ENCODE measurements around the gene CTSK. TPM values are rescaled to one million over a fixed set of nuclear protein-coding genes. Genes with fewer than 3 reads are reported as not detected.

CTSK gene
- total RNA-seq, 1 donor = 0.54 TPM

DNA sequence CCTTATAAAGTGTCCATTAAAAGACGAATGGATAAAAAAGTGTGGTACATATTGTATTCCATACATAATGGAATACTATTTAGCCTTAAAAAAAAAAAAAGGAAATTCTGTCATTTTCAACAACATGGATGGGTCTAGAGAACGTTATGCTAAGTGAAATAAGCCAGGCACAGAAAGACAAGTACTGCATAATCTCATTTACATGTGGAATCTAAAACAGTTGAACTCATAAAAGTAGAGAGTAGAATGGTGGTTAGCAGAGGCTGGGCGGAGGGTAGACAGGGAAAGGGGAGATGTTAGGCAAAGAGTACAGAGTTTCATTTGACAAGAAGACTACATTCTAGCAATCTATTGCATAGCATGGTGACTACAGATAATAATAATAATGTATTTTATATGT, 45.0 kb downstream of the CTSK start:
- no peak for DNase-seq (ENCODE audit: low read depth in 2 of 3, low spot score in 2 of 3)

DNA sequence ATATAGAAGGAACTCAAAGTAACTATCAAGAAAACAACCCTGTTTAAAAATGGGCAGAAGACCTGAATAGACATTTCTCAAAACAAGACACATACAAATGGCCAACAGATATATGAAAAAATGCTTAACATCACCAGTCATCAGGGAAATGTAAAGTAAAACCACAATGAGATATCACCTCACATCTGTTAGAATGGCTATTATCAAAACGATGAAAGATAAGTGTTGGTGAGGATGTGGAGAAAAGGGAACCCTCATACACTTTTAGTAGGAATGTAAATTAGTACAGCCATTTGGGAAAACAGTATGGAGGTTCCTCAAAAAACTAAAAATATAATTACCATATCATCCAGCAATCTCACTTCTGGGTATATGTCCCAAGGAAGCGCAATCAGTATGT, 45.5 kb downstream of the CTSK start:
- DNase-seq (ENCODE audit: low read depth in 2 of 3, low spot score in 2 of 3) = no peak

DNA sequence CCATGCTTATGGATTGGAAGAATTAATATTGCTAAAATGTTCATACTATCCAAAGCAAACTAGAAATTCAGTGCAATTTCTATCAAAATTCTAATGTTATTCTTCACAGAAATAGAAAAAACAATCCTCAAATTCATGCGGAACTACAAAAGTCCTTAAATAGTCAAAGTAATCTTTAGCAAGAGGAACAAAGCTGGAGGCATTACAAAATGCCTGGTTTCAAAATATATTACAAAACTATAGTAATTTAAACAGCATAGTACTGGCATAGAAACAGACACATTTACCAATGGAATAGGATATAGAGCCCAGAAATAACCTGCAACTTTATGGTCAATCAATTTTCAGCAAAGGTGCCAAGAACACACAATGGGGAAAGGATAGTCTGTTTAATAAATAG, 46.3 kb downstream of the CTSK start:
- no peak for DNase-seq (ENCODE audit: low read depth in 2 of 3, low spot score in 2 of 3)

- DNase-seq (ENCODE audit: low read depth in 2 of 3, low spot score in 2 of 3) = peak in 2 of 3 donors; percentile 39 to 59
Measured at GRCh38 chr1:150760013-150760412, 48.0 kb downstream of the CTSK start.

GRCh38 chr1:150753416-150753815, 54.6 kb downstream of the CTSK start:
- DNase-seq (ENCODE audit: low read depth in 2 of 3, low spot score in 2 of 3) = no peak

GRCh38 chr1:150751443-150751842, 56.6 kb downstream of the CTSK start:
- no peak for DNase-seq (ENCODE audit: low read depth in 2 of 3, low spot score in 2 of 3)

DNA sequence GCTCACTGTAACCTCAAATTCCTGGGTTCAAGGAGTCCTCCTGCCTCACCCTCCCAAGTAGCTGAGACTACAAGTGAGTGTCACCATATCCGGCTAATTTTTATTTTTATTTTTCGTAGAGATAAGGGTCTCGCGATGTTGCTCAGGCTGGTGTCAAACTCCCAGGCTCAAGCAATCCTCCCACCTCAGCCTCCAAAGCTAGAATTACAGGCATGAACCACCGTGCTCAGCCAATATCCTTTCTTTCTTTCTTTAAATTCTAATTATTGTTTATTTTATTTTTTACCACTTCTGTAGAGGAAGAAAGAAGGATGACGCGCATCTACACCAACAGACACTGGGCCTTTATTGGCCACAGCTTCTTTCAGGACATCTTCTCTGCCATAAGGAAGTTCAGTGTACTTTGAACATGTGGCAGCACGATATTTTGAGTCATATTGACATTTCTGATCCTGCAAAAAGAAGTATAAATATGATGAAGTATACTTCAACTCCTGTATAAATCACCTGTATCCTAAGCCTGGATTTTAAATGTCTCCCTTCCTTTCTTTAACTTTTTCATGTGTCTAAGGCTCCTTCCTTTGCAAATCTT, 58.2 kb downstream of the CTSK start:
- DNase-seq (ENCODE audit: low read depth in 2 of 3, low spot score in 2 of 3) = no peak

DNA sequence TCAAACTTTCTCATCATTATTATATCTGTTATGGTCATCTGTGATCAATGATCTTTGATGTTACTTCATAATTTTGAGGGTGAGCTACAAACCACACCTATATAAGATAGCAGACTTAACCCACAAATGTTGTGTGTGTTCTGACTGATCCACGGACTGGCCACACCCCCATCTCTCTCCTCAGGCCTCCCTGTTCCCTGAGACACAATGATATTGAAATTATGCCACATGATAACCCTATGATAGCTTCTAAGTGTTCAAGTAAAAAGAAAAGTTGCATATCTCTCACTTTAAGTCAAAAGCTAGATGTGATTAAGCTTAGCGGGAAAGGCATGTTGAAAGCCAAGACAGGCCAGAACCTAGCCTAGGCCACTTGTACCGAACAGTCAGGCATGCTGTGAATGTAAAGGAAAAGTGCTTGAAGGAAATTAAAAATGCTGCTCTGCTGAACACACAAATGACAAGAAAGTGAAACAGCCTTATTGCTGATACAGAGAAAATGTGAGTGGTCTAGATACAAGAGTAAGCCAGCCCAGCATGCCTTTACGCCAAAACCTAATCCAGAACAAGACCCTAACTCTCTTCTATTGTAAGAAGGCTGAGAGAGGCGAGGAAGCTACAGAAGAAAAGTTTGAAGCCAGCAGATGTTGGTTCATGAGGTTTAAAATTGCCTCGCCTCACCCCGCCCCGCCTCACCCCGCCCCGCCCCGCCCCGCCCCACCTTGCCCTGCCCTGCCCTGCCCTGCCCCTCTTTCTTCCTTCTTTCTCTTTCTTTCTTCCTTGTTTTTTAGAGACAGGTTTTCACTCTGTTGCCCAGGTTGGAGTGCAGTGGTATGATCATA, 59.0 kb downstream of the CTSK start:
- no peak for DNase-seq (ENCODE audit: low read depth in 2 of 3, low spot score in 2 of 3)

Small RNA genes within 50 kb of the gene (small RNA-seq; reads per million reads assigned to genes)
- not detected for gene RNU6-1309P

Other genes with a start within 250 kb of the CTSK start
- 395 TPM for gene MCL1, start 228.7 kb downstream of the CTSK start, total RNA-seq
- 83.7 TPM for gene ENSA, start 178.6 kb downstream of the CTSK start, total RNA-seq
- 10.0 TPM for gene GOLPH3L, start 111.1 kb downstream of the CTSK start, total RNA-seq
- under 0.01 TPM for gene HORMAD1, start 87.4 kb downstream of the CTSK start, total RNA-seq
- gene CTSS, start 42.5 kb downstream of the CTSK start, total RNA-seq = 66.5 TPM
- 42.3 TPM for gene ARNT, start 68.3 kb upstream of the CTSK start, total RNA-seq
- not detected for gene CTXND2, start 78.9 kb upstream of the CTSK start, total RNA-seq
- gene SETDB1, start 118.1 kb upstream of the CTSK start, total RNA-seq = 47.9 TPM
- gene CERS2, start 166.6 kb upstream of the CTSK start, total RNA-seq = 123 TPM
- gene ANXA9, start 174.0 kb upstream of the CTSK start, total RNA-seq = 0.54 TPM
- 41.7 TPM for gene MINDY1, start 198.6 kb upstream of the CTSK start, total RNA-seq
- gene PRUNE1, start 200.2 kb upstream of the CTSK start, total RNA-seq = 22.6 TPM
- under 0.01 TPM for gene BNIPL, start 228.3 kb upstream of the CTSK start, total RNA-seq
- gene C1orf56, start 239.5 kb upstream of the CTSK start, total RNA-seq = 5.1 TPM

Measured in hematopoietic multipotent progenitor cell (in vitro differentiated cells).